SIG-M5 (cell line): ENCODE results near the gene MOSMO.
"Not testable (repeated sequence)": the region's sequence is repeated elsewhere in the genome, so short reads cannot be mapped to it uniquely, and the experiment has no call there.

Experiments
- DNase-seq: peaks from one replicate; lab custom pipeline; 2025; lab: John Stamatoyannopoulos, UW

Gene MOSMO

GRCh38 chr16:22003195-22003594, 4.7 kb upstream of the MOSMO start:
- DNase-seq = no peak

- no peak for DNase-seq
These were observed 3.6 kb upstream of the MOSMO start for GRCh38 chr16:22004341-22004740.

GRCh38 chr16:22005746-22006145, 2.2 kb upstream of the MOSMO start:
- DNase-seq = no peak

GRCh38 chr16:22006636-22007035, 1.3 kb upstream of the MOSMO start:
- no peak for DNase-seq

GRCh38 chr16:22007159-22007508, 777 bp upstream of the MOSMO start:
- DNase-seq = no peak

- no peak for DNase-seq
These were observed 526 bp downstream of the MOSMO start for GRCh38 chr16:22008215-22009059.

GRCh38 chr16:22010902-22011301, 3.0 kb downstream of the MOSMO start:
- DNase-seq = no peak

- DNase-seq = no peak
These were observed 4.3 kb downstream of the MOSMO start for GRCh38 chr16:22012241-22012640.

- DNase-seq = no peak
These were observed 5.6 kb downstream of the MOSMO start for GRCh38 chr16:22013486-22013885.

GRCh38 chr16:22014271-22014873, 6.5 kb downstream of the MOSMO start:
- no peak for DNase-seq

GRCh38 chr16:22016927-22017326, 9.0 kb downstream of the MOSMO start:
- DNase-seq = no peak

GRCh38 chr16:22018559-22018958, 10.6 kb downstream of the MOSMO start:
- no peak for DNase-seq

GRCh38 chr16:22022151-22022550, 14.2 kb downstream of the MOSMO start:
- DNase-seq = no peak

GRCh38 chr16:22023505-22023904, 15.6 kb downstream of the MOSMO start:
- DNase-seq = no peak

- not testable (repeated sequence) for DNase-seq
These were observed 16.9 kb downstream of the MOSMO start for GRCh38 chr16:22024785-22025184.

- no peak for DNase-seq
These were observed 19.7 kb downstream of the MOSMO start for GRCh38 chr16:22027633-22028032.

- DNase-seq = no peak
These were observed 21.7 kb downstream of the MOSMO start for GRCh38 chr16:22029632-22030031.

- no peak for DNase-seq
These were observed 22.3 kb downstream of the MOSMO start for GRCh38 chr16:22030087-22030812.

- DNase-seq = no peak
These were observed 23.7 kb downstream of the MOSMO start for GRCh38 chr16:22031483-22032083.

- DNase-seq = no peak
These were observed 26.6 kb downstream of the MOSMO start for GRCh38 chr16:22034503-22034902.

GRCh38 chr16:22035153-22035552, 27.2 kb downstream of the MOSMO start:
- DNase-seq = no peak

GRCh38 chr16:22043882-22044281, 36.0 kb downstream of the MOSMO start:
- DNase-seq = not testable (repeated sequence)

- DNase-seq = not testable (repeated sequence)
These were observed 38.0 kb downstream of the MOSMO start for GRCh38 chr16:22045888-22046287.
